Caco-2 (cell line): ENCODE results near the gene PRR3. TPM values are rescaled to one million over a fixed set of nuclear protein-coding genes. Genes with fewer than 3 reads are reported as not detected.
"Not testable (repeated sequence)": the region's sequence is repeated elsewhere in the genome, so short reads cannot be mapped to it uniquely, and the experiment has no call there.

Experiments used
- BruUV-seq: library from RNA; stranded (reverse); fragments of 400-500 nt; replicated peaks from 2 replicates; lab custom pipeline; 2021; lab: Mats Ljungman, UMichigan
- CTCF ChIA-PET: fragments of 300-600 bp; sonication (Branson Sonifier 250); formaldehyde crosslinking; loops from one replicate; lab custom pipeline; 2022; ENCODE audit warnings: antibody characterized with exemption; lab: Charles Lee
- POLR2A ChIA-PET: fragments of 300-600 bp; sonication (Branson Sonifier 250); formaldehyde crosslinking; loops from one replicate; lab custom pipeline; 2022; ENCODE audit warnings: antibody characterized with exemption; lab: Charles Lee
- DNase-seq, 2 experiments: peaks; one replicate each; pipeline versions ENCODE4 v3.0.0 to v3.0.0-alpha.2; 2020 to 2022
- H3K27me3 ChIP-seq: replicated peaks from 2 replicates; pipeline ENCODE4 v1.6.0; 2011; ENCODE audit warnings: low read length; ENCODE audit not compliant: control insufficient read depth, insufficient read depth
- H3K36me3 ChIP-seq: 2 replicates; pipeline ENCODE4 v1.5.1; 2011; ENCODE audit warnings: low read length; ENCODE audit not compliant: control insufficient read depth, insufficient read depth
- H3K4me1 ChIP-seq: fragments of 250-450 bp; sonication (Bioruptor Pico); 2 replicates; pipeline ENCODE4 v1.5.1; 2020; ENCODE audit warnings: mild to moderate bottlenecking
- H3K4me3 ChIP-seq: 2 replicates; pipeline ENCODE4 v1.5.1; 2011; ENCODE audit warnings: low read depth, mild to moderate bottlenecking, control low read depth, low read length
- H3K9me3 ChIP-seq: fragments of 250-450 bp; sonication (Bioruptor Pico); 2 replicates; pipeline ENCODE4 v1.5.1; 2020; ENCODE audit warnings: mild to moderate bottlenecking, moderate library complexity
- H3K27ac Mint-ChIP-seq: one replicate; pipeline ENCODE4 v1.8.0; 2022; ENCODE audit warnings: mixed read lengths; ENCODE audit not compliant: unreplicated experiment
- H3K27me3 Mint-ChIP-seq: one replicate; pipeline ENCODE4 v1.8.0; 2022; ENCODE audit warnings: mixed read lengths; ENCODE audit not compliant: insufficient read depth, unreplicated experiment
- H3K36me3 Mint-ChIP-seq: one replicate; pipeline ENCODE4 v1.8.0; 2022; ENCODE audit warnings: mild to moderate bottlenecking, mixed read lengths; ENCODE audit not compliant: insufficient read depth, unreplicated experiment
- H3K4me1 Mint-ChIP-seq: one replicate; pipeline ENCODE4 v1.8.0; 2022; ENCODE audit warnings: low read depth, mixed read lengths; ENCODE audit not compliant: unreplicated experiment
- H3K4me3 Mint-ChIP-seq: one replicate; pipeline ENCODE4 v1.8.0; 2022; ENCODE audit warnings: mild to moderate bottlenecking, moderate library complexity, mixed read lengths; ENCODE audit not compliant: unreplicated experiment
- H3K9me3 Mint-ChIP-seq: one replicate; pipeline ENCODE4 v1.8.0; 2022; ENCODE audit warnings: mixed read lengths; ENCODE audit not compliant: unreplicated experiment
- CTCF ChIP-seq, 2 experiments: fragments of 200-600 bp in 1 of 2; IDR thresholded peaks; 1 replicate in 1 of 2; 2 replicates in 1 of 2; pipeline versions ENCODE4 v1.5.1 to v1.8.0; 2011 to 2022; ENCODE audit warnings: antibody characterized with exemption in 1 of 2, control low read depth in 1 of 2, inconsistent platforms in 1 of 2, low read depth in 1 of 2, low read length in 1 of 2, mild to moderate bottlenecking in 1 of 2, moderate library complexity in 1 of 2; ENCODE audit not compliant: insufficient read depth in 1 of 2, severe bottlenecking in 1 of 2, unreplicated experiment in 1 of 2
- intact Hi-C: fragments of 100-400 bp; cut with micrococcal nuclease; formaldehyde crosslinking; loops from one replicate; pipeline ENCODE4 v1.10.0; 2022; ENCODE audit not compliant: unreplicated experiment
- total RNA-seq: library from RNA; stranded (reverse); gene quantifications from 2 replicates; pipeline ENCODE4 v1.2.3, GENCODE V29; 2022

Gene PRR3
- total RNA-seq, 1 experiment from 2014 or later, result 20.3 TPM

GRCh38 chr6:30597315-30598144, 40.4 kb downstream of the PRR3 start:
- intact Hi-C loops, result loop anchor here (1.0 to 5.0 kb wide), 3 partner anchors 40 to 115 kb away; partner anchors contain the start of genes GNL1 and PRR3
- ChIA-PET CTCF (interaction anchor here (0.5 to 1.8 kb wide), 9 partner anchors 8 to 520 kb away, joined by 3 to 13 read pairs (median 4); no protein-coding TSS in a partner anchor), POLR2A (interaction anchor here (0.6 to 1.0 kb wide), 2 partner anchors 16 to 26 kb away, joined by 4 read pairs; partner anchors contain the start of gene ABCF1)
- peak overlapping the region; percentile 82 for H3K27ac Mint-ChIP-seq
- H3K36me3 ChIP-seq, H3K27me3 Mint-ChIP-seq, H3K9me3 Mint-ChIP-seq, H3K4me1 ChIP-seq, H3K4me3 Mint-ChIP-seq, H3K4me3 ChIP-seq, BruUV-seq, H3K9me3 ChIP-seq, H3K4me1 Mint-ChIP-seq, H3K27me3 ChIP-seq: not testable (repeated sequence)
- peak; percentile 67 to 74 for TF ChIP-seq CTCF (IDR thresholded peaks at IDR 0.05; ENCODE audit: insufficient read depth in 1 of 2, low read depth in 1 of 2, low read length in 1 of 2, severe bottlenecking in 1 of 2, unreplicated experiment in 1 of 2)
- H3K36me3 Mint-ChIP-seq, result peaks cover 90% of the 10 kb centered on the region
- DNase-seq, result peak; percentile 84 to 87

GRCh38 chr6:30598912-30599624, 42.0 kb downstream of the PRR3 start:
- no peaks in the 10 kb centered on the region for H3K27me3 ChIP-seq
- no peaks in the 10 kb centered on the region for H3K9me3 ChIP-seq
- intact Hi-C loops, result loop anchor here (5.0 kb wide), 1 partner anchor 42 kb away; the partner anchor contains the start of genes GNL1 and PRR3
- no peak overlapping the region for H3K4me3 Mint-ChIP-seq
- no peak overlapping the region for H3K27ac Mint-ChIP-seq
- POLR2A ChIA-PET, result interaction anchor here (0.6 kb wide), 2 partner anchors 39 to 106 kb away, joined by 4 to 6 read pairs; no protein-coding TSS in a partner anchor
- peaks cover 5% of the 10 kb centered on the region for H3K36me3 ChIP-seq
- H3K27me3 Mint-ChIP-seq, result no peaks in the 10 kb centered on the region
- TF ChIP-seq CTCF (IDR thresholded peaks at IDR 0.05; ENCODE audit: insufficient read depth in 1 of 2, low read depth in 1 of 2, low read length in 1 of 2, severe bottlenecking in 1 of 2, unreplicated experiment in 1 of 2), result no peak
- no peak for DNase-seq
- peaks cover 94% of the 10 kb centered on the region for H3K36me3 Mint-ChIP-seq
- no peaks in the 10 kb centered on the region for H3K4me1 Mint-ChIP-seq
- CTCF ChIA-PET, result interaction anchor here (0.6 to 1.2 kb wide), 2 partner anchors 58 to 132 kb away, joined by 4 read pairs; no protein-coding TSS in a partner anchor
- no peak overlapping the region for H3K4me3 ChIP-seq
- H3K4me1 ChIP-seq, result no peaks in the 10 kb centered on the region
- no TSS peak for BruUV-seq
- H3K9me3 Mint-ChIP-seq, result no peaks in the 10 kb centered on the region
